HG03039 (cell line): ENCODE results near the gene SCD.
A peak's percentile ranks its signal among the peaks of the same experiment; 100 is the strongest.
"Not testable (repeated sequence)": the region's sequence is repeated elsewhere in the genome, so short reads cannot be mapped to it uniquely, and the experiment has no call there.

Experiments
- ATAC-seq: cut with Tn5 transposase; IDR thresholded peaks from one replicate; pipeline ENCODE4 v1.9.1; 2021; ENCODE audit warnings: mild to moderate bottlenecking, moderate library complexity; ENCODE audit not compliant: unreplicated experiment

SCD gene

DNA sequence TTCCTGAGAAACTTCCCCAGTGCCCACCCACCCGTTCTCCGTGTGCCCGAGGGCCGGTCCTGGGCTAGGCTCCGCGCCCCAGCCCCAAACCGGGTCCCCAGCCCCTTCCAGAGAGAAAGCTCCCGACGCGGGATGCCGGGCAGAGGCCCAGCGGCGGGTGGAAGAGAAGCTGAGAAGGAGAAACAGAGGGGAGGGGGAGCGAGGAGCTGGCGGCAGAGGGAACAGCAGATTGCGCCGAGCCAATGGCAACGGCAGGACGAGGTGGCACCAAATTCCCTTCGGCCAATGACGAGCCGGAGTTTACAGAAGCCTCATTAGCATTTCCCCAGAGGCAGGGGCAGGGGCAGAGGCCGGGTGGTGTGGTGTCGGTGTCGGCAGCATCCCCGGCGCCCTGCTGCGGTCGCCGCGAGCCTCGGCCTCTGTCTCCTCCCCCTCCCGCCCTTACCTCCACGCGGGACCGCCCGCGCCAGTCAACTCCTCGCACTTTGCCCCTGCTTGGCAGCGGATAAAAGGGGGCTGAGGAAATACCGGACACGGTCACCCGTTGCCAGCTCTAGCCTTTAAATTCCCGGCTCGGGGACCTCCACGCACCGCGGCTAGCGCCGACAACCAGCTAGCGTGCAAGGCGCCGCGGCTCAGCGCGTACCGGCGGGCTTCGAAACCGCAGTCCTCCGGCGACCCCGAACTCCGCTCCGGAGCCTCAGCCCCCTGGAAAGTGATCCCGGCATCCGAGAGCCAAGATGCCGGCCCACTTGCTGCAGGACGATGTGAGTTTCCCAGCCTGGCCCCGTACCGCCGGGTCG is at the start of gene SCD:
Gene SCD, plus strand, starts transcription at position 469 of the 803 bp plus-strand sequence. Its CDS starts 272 bp downstream, at position 741.
- ATAC-seq, result peak; percentile 85

DNA sequence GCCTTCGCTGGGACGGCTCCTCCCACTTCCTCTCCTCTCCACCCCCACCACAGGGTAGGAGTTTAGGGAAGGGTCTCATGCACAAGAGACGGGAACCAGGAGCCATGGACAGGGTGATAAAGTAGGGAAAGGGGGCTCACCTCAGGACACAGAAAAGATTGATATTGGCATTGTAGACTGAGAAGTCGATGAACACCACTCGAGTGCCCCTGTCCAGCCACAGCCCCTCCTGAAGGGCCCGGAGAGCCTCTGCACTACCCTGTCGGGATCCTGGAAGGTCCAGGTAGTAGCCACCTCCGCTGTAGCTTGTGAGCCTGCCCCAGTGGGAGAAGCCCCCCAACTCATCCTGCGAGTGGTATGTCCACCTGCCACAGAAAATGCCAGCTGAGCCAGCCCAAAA is 49.8 kb upstream of the SCD start:
- no peak for ATAC-seq

- ATAC-seq, result not testable (repeated sequence)
These were observed 45.9 kb upstream of the SCD start for GRCh38 chr10:100301123-100301522.

GRCh38 chr10:100303724-100304319 is 43.2 kb upstream of the SCD start:
- ATAC-seq, result no peak

DNA sequence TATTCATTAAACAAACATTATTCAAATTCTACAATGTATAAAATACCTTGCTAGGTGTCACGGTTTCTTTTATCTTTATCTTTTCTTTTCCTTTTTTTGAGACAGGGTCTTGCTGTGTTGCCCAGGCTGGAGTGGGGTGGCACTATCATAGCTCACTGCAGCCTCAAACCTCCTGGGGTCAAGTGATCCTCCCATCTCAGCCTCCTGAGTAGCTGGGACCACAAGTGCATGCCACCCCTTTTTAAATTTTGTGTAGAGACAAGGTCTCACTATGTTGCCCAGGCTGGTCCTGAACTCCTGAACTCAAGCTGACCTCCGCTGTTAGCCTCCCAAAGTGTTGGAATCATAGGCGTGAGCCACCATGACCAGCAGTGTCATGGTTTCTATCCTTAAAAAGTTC is 42.6 kb upstream of the SCD start:
- ATAC-seq, result no peak

DNA sequence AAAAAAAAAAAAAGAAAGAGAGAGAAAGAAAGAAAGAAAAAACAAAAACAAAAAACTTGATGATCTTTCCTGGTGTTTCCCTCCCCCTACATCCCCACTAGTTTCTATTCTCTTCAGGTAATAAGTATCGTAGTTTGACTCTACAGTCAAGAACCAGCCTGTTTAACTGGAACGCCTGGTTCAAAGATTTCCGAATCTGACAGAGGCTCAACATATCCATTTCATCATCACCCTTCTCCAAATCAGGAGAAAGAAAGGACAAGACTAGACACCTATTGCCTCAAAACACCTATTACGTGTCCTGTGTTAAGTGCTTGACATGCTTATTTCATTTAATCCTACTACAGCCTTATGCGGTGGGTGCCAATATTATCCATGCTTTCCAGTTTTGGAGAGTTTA is 40.2 kb upstream of the SCD start:
- no peak for ATAC-seq

DNA sequence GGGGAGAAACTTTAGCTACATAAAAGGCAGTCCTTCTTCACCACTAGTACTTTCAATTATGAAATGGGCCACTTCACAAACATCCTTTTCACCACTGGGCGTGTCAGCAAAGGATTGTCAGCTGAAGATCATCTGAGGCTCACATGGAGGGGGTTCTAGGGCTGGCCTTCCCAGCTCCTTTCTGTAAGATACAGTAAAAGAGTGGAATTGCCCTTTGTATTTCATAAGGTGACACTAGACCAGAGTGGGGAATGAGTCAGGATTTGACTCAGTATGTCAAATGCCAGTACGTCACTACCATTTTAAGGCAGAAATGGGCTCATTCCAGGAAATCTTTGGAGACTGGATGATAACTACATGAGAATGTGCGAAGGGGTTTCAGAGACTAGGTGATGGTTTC is 39.3 kb upstream of the SCD start:
- no peak for ATAC-seq

GRCh38 chr10:100311298-100311697 is 35.7 kb upstream of the SCD start:
- no peak for ATAC-seq

- no peak for ATAC-seq
These were observed 31.4 kb upstream of the SCD start for GRCh38 chr10:100315615-100316014.

GRCh38 chr10:100318207-100318606 is 28.8 kb upstream of the SCD start:
- ATAC-seq, result no peak

GRCh38 chr10:100319707-100320402 is 27.2 kb upstream of the SCD start:
- ATAC-seq, result no peak

- ATAC-seq, result no peak
These were observed 21.9 kb upstream of the SCD start for GRCh38 chr10:100325158-100325557.

DNA sequence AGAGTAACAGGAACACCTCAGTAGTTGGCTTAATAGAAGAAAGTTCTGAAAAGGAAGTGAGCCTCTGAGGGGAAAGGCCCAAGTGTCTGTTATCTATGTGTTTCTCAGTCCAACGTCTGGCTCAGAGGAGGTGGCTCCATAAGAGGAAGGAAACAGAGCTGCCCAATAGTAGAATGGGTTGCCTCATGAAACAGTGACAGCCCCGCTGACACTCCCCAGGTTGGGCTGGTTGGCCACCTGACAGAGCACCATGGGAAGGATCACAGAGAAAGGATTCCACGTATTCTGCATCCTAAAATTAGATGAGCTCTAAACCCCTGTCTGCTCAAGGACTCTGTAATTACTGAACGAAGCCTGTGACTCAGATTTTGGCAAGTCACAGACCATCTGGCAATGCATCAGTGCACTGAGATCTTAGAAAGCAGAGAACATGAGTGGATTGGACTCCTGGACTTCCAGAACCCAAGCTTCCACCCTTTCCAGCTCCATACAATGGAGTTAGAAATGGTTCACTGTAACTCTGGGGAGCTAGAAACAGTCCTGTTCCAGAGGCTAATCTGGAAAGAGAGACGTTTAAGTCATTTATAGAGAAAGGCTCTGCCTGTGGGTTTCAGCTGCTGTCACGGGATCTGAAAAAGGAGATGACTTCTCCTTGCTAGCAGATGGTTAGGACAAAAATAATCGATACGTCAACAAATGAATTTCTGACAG is 19.9 kb upstream of the SCD start:
- peak; percentile 94 for ATAC-seq

- no peak for ATAC-seq
These were observed 19.4 kb upstream of the SCD start for GRCh38 chr10:100327718-100328009.

- ATAC-seq, result no peak
These were observed 18.8 kb upstream of the SCD start for GRCh38 chr10:100328198-100328597.

DNA sequence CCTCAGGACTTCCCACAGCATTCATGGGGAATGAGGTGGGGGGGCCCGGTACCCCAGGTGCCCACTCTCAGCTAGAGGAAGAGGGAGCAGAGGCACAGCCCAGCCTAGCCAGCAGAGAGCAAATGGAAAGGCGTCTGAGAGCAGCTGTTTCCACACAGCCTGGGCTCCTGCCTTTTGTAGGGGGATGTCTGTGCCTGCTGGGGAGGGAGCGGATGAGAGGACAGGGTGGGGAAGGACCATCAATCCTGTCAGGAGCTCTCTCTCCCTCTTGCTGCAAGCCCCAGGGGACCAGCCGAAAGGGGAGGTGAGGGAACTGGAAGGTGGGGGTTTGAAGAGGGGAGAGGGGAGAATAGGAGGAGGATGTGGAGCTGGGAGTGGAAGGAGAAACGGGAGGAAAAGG is 17.0 kb upstream of the SCD start, which contains the start of gene PKD2L1:
Gene PKD2L1, minus strand, starts transcription at position 150 of the 400 bp plus-strand sequence. Its CDS starts 125 bp downstream, at position 25.
- ATAC-seq, result no peak

GRCh38 chr10:100333106-100333505 is 13.9 kb upstream of the SCD start:
- no peak for ATAC-seq

DNA sequence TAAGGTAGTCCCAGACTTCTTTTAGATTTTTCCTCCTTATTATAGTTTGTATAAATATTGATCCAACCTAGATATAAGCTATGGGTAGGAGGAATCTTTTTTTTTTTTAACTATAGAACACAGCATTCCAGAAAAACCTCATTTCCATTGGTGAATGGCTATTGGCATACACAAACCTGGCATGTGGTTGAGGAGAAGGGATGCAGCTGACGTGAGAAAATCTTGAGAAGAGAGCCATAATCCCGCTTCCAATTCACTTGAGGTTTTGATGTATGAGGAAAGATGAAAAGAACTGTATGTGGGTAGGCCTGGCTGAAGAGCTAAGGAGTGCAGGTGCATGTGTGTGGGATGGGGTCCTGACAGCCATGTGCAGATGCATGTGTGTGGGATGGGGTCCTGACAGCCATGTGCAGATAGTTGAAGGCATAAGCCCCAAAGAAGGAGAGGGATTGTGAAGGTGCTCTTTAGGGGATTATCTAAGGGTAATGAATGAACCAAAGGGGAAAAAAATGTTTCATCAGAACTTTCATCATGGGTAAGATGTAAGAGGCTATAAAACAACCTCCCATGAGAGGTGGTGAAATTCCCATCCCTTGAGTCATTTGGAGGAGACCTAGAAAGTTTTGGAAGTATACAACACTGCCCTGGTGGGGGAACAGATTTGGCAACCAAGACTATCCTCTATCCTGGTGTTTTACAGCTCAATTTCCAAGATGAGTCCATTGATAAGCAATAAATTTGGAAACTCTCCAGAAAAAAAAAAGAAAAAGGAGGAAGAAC is 13.2 kb upstream of the SCD start:
- no peak for ATAC-seq

GRCh38 chr10:100334762-100335161 is 12.3 kb upstream of the SCD start:
- ATAC-seq, result no peak

DNA sequence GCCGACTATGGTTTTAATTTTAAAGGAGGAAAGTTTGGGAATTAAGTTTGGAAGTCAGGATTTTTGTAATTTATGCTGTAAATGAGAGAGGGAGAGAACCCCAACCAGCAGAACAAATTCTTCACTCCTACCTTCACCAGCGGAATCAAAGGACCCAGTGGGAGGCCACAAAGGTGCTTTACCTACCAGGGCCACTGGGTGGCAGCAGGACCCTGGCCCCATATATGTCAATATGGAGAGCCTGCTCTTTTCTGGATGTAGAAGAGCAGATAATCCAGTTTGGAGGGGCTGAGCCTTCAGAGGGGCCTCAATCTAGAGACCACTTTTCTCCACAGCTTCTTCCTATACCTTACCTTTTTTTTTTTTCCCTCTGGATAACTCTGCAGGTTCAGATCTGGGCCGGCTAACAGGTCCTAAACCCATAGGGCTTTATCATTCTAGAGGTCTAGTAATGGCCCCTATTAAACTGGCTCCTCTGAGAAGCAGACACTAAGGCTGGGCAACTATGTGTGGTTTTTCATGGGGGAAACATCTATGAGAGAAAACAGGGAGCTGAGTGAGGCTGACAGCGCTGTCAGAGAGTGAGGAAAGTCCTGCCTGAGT is 8.5 kb upstream of the SCD start:
- ATAC-seq, result no peak
